ENCODE data around the gene CIC.
A peak's percentile ranks its signal among the peaks of the same experiment; 100 is the strongest.

The CIC gene

DNA sequence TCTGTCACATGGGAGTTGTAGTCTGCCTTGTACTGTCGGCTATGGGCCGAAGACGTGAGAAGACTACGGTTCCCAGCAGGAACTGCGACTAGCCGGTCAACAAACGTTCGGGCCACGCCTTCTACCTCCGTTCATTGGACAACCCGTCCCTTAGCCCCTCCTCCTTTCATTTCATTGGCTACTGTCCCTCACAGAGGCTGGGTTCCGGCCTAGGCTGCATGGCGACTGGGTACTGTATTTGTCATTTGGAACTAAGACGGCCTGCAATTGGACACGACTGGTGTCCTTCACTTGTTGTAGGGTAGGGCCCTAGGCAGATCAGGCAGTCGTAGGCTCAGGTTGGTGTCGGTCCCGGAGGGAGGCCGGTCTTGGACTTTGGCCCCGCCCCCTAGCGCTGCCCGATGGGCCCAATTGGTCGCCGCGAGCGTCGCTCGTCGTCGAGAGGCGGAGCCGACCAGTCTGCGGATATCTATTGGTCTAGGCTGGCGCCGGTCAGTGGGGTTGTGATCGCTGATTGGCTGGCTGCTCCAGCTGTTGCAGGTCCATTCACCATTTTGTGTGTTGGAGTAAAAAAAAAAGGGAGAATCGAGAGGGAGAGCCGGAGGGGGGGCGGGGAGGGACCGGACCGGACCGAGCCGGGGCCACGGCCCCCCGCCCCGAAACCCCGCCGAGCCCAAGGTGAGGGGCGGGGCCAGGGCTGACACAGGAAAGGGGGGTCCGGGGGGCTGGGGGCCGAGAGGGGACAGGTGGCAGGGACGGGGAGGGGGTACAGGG lies at the start of gene CIC:
TSS of gene CIC (plus strand) at position 549 of the 774 bp plus-strand sequence. CDS start 2,532 bp downstream, outside the sequence.
- DNase-seq: peak; percentile 99 to 100

DNA sequence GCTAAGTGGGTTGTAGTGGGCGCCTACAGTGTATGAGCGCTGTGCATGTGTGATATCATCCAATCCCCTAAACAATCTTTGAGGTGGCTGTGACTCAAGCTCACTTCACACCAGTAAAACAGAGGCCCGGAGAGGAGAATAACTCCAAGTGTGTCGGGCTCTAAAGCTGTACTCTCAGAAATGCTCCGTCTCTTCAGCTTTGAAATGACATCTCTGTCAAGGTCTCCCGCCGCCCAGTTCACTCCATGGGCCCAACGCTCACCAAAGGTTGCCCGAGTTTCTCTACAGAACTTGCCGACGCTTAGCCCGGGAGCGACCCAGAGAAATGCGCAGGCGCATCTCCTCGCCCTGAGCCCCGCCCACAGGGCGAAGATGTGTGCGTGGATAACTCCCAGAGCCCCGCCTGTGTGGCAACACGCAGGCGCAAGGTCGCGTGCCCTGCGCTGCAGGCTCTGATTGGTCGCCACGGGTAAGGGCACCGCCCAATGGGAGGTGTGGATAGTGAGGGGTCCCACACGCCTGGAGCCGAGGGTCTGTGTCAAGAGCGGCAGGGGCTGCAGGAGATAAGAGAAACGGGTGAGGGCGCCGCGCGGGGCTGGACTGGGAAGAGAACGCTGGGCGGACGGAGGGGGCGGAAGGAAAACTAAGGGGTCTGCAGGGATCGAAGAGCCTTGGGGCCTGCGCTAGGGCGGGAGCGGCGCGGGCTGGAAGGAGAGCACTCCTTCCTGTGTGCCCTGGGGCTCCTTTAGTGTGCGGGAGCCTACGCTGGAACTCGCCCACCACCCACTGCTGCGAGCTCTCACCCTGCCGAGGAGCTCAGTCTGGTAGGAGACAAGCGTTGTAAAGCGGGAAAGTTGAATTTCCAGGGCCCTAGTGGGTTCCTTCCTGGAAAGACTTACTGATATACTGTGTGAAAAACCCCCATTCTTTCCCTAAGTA lies 49.0 kb upstream of the CIC start, which contains the start of gene ZNF526:
TSS of gene ZNF526 (plus strand) at position 501 of the 939 bp plus-strand sequence. CDS start 4,092 bp downstream, outside the sequence.
- peak; percentile 95 to 96 for DNase-seq

DNA sequence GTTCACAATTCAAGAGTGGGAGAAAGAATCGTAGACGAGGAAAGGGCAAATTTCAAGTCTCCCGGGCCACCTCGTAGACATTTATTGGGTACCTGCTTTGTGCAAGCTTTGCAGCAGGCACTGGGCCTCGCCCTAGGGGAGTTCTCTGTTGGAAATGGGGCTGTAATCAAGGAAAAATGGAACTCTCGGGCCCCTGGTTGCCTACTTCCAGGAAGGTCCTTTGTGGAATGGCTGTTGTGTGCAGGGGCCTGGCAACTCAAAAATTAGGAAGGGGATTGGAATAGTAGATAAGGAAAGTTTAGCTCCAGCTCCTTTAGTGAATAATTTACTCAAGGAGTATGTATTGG lies 48.3 kb upstream of the CIC start:
- DNase-seq: no peak

DNA sequence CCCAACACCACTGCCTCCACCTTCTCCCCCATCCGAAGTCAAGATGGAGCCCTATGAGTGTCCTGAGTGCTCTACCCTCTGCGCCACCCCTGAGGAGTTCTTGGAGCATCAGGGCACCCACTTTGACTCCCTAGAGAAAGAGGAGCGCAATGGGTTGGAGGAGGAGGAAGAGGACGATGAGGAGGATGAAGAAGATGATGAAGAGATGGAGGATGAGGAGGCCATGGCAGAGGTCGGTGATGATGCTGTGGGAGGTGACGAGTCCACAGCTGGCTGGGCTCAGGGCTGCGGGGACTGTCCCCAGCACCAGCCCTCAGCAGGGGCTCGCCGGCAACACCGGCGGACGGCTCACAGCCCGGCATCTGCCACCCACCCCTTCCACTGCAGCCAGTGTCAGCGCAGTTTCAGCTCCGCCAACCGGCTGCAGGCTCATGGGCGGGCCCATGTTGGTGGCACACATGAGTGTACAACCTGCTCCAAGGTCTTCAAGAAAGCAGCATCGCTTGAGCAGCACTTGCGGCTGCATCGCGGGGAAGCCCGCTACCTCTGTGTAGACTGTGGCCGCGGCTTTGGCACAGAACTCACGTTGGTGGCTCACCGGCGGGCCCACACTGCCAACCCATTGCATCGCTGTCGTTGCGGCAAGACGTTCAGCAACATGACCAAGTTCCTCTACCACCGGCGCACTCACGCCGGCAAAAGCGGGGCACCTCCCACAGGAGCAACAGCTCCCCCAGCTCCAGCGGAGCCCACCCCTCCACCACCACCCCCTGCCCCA lies 43.9 kb upstream of the CIC start:
- DNase-seq: no peak

DNA sequence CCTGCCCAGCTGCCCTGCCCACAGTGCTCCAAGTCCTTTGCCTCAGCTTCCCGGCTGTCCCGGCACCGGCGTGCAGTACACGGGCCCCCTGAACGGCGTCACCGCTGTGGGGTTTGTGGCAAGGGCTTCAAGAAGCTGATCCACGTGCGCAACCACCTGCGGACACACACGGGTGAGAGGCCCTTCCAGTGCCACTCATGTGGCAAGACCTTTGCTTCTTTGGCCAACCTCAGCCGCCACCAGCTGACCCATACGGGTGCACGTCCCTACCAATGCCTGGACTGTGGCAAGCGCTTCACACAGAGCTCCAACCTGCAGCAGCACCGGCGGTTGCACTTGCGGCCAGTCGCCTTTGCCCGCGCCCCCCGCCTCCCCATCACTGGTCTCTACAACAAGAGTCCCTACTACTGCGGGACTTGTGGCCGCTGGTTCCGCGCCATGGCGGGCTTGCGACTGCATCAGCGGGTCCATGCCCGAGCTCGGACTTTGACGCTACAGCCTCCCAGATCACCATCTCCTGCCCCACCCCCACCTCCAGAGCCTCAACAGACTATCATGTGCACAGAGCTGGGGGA lies 43.2 kb upstream of the CIC start:
- DNase-seq: no peak

DNA sequence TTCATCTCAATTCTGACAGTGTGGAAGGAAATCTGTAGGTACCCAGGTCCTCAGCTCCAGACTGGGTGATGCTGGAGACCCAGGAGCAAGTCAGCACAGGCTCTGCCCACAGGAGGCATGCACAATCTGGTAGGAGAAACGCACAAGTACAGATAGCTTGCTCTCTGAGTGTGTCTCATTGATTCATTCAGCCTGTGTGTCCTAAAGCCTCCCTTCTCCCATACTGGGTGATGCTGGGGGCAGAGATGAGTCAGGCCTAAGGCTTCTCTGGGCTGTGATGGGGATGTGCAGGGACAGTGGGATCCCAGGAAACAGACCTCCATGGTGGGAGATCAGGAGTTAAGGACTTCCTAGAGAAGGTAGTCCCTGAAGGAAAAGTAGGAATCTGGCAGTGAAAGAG lies 42.2 kb upstream of the CIC start:
- no peak for DNase-seq

DNA sequence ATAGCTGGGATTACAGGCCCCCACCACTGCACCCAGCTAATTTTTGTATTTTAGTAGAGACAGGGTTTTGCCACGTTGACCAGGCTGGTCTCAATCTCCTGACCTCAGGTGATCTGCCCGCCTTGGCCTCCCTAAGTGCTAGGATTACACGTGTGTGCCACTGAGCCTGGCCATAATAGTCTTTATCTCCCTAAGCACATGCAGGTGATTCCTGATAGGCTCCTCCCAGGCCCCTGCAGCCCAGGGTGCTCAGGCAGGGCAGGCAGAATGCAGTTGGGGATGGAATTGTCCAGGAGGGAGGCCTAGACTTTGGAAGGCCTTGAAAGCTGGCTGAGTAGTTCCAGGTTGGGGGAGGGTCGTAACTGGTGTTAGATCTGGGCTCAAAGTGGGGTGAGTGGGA lies 40.4 kb upstream of the CIC start:
- DNase-seq: no peak

DNA sequence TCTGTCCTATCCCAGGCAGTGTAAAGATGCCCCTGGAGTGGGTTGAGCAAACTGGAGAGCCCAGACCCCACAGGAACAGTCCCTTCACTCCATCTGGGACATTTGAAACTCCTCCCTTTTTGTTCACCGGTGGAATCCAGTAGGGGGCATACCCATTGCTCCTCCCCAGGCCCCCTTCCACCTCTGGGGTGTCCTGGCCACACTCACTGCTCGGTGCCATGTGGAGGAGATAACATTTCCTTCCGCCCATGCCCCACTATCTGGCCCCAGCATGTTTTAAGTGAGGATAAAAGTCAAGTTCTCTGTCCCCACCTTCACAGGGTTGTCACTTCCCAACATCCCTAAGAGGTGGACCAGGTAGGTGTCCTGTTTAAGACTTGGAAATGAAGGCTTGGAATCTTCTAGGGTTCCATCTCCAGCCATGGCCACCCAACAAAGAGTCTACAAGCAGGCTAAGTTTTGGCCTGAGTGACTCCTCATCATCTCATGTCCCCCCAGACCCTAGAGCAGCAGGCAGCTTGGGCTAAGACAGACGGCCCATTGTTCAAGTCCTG lies 39.7 kb upstream of the CIC start:
- no peak for DNase-seq

DNA sequence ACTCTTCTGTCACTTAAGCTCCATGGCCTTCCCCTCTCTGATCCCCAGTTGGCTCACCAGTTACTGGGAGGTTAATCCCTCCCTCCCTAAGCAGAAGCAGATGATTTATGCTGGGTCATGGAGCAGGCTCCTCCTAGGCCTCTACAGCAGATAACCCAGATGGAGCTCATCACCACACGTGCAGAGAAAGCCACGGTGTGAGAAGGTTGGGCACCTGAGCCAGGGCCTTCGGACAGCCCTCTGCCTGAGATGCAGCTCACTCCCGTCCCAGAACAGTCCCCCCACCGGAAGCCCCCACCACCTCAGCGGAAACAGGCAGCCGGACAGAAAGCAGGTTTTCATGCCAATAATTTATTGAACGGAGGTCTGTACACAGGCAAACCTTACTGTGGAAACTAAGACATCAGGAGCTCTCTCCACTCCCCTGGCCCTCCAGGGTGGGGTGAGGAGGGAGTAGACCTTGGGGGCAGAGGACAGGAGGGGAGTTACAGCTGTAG lies 39.1 kb upstream of the CIC start:
- DNase-seq: no peak

DNA sequence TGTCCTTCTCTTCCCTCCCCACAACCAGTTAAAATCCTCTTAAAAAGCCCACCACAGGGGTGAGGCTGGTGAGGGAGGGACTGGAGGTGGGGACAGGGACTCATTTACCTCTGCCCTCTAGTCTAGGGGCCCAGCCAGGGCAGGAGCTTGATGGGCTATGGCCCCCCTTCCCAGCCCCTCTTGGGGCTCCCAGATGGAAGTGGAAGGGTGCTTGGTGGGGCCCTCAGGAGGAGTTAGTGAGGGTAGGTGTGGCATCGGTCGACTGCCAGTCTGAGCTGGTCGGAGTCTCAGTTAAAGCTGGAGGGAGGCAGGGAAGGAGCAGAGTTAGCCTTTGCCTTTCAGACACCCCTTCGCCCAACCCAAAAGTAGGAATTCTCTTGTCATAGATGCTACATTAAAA lies 38.5 kb upstream of the CIC start:
- DNase-seq: no peak

DNA sequence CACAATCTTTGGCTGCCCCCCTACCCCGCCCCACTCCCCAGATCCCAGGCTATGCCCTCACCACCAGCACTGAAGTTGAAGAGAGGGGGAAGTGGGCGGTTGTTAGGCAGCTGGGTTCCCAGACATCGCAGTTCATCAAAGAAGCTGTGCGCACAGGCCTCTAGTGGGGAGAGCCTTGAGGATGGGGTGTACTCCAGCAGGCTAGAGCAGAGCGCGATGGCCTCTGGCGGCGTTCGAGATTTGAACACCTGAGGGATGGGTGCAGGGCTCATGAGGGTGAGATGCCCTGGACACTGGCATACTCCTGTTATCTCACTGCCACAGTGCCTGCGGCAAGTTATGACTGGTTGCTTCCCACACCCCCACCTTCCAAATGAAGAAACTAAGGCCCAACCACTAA lies 36.6 kb upstream of the CIC start:
- no peak for DNase-seq

DNA sequence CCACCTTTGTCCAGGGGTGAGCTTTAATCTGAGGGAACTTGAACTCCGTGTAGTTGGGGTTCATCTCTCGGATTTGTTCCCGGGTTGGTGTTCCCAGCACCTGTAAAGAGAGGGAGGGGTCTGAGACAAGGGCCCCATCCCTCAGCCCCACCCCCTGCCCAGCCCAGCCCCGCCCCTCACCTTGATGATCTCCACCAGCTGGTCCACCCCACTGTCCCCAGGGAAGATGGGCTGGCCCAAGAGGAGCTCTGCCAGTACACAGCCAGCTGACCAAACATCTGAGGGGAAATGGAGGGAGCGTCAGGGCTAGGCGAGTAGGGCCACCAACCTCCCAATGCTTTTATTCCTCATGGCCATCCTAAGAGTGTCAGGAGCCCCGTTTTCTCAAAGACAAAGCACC lies 35.9 kb upstream of the CIC start:
- DNase-seq: no peak

DNA sequence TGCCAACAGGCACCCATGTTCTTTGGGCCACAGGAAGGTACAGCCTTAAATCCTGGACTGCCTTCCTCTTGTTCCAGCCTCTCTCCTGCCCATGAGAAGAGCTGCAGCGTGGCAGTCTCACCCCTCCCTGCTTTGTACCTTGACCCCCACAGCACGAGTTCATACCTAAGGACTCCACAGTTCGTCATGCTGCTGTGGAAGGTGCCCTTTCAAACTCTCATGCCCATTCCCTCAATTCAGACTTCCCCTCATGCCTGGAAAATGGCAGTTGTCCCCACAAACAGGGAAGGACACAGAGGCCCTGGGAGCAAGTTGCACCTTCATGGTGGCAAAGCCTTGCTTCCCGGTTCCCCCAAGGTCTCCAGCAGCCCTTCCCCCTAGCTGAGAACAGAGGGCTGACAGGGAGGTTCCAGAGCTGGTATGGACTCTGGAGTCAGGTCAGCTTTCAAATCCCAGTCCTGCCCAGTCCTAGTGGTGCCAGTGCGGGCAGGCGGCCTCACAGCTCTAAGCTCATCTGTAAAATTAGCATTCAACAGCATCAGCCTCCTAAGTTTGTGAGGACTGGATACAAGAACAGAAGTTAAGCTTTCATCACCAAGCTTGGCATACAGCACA lies 35.3 kb upstream of the CIC start:
- no peak for DNase-seq

DNA sequence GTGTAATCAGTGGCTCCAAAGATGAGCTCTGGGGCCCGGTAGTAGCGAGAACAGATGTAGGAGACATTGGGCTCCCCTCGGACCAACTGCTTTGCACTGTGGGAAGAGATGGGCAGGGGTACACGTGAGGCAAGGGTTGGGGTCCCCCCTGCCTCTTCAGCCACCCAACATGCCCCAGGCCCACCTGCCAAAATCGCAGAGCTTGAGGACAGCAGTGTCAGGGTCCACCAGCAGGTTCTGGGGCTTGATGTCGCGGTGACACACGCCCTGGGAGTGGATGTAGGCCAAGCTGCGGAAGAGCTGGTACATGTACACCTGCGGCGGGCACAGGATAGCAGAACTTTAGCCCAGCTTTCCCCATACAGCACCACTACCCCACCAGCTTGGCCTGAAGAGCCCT lies 34.7 kb upstream of the CIC start:
- no peak for DNase-seq

DNA sequence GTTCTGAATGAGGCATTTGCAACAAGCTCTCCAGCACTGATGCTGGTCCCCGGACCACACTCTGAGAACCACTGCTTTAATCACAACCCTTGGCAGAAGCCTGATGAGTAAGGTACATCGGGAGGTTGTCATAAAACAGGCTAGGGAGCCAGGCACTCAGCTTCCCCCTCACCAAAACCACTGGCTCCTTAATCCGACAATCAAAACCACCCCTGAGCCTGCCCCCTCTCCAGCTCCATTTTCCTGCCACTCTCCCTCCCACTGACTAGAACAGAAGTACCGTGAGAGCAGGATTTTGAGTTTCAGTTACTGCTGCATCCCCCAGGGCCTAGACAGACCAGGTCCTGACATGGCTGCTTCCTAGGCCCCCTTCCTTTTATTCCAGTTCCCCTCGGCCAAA lies 33.9 kb upstream of the CIC start:
- DNase-seq: no peak

DNA sequence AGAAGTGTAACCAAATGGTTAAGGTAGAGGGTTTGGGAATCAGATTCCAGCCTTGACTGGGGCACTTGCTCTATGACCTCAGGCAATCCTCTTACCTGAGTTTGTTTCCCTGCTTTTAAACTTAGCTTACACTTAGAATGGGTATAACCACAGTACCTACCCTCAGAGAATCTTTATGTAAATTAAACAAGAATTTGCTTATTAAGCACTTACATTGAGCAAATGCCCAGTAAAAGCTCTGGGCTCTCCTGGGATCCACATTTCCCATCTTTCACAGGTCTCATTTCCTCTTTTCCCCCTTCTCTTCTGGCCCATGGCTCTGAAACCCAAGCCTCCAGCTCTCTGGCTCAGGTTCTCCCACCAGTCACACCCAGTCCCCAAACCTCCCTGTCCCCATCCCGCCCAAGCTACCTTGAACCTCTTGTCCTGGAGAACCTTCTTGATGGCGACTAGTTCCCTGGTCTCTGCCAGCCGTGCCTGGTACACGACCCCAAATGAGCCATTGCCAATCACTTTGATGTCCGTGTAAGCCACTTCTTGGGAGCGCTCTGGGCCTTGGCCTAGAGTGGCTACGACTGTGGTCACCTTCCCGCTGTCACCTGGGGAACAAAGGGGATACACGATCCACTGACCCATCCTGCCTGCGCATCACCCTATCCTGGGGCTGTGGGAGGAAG lies 29.4 kb upstream of the CIC start:
- DNase-seq: no peak

DNA sequence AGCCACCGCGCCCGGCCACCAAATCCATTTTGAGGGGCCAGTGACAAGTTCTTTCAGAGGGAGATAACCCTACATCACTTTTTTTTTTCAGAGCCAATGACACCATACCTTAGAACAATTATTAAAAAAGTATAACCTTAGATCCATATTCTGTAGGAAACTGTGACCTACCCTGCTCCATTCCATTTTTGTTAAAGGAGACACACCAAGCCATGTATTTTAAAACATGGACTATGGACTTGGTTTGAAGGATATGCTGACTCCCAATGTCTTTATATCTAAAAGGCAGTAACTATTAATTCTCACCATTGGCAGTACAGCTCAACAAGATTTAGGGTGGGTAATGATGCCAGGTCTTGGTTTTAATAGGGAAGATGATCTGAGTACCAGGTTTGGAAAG lies 27.8 kb upstream of the CIC start:
- no peak for DNase-seq

DNA sequence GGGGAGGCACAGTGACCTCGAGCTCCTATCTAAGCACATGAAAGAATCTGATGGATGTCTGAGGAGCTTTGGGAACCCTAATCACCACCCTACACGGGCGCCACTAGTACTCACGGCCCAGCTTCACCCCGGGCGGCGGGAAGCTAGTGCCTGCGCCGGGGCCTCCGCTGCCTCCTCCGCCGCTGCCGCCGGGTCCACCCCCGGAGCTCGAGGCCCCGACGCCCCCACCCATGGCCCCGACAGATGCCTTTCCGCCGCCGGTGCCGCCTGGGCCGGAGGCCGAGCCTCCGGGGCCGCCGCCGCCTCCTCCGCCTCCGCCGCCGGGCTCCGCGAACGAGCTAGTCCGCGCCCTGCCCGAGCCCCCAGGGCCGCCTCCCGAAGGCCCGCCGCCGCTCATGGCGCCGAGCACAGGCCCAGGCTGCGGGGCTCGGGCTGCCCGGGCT lies 27.0 kb upstream of the CIC start:
- peak in 1 of 2 donors; percentile 53 for DNase-seq

DNA sequence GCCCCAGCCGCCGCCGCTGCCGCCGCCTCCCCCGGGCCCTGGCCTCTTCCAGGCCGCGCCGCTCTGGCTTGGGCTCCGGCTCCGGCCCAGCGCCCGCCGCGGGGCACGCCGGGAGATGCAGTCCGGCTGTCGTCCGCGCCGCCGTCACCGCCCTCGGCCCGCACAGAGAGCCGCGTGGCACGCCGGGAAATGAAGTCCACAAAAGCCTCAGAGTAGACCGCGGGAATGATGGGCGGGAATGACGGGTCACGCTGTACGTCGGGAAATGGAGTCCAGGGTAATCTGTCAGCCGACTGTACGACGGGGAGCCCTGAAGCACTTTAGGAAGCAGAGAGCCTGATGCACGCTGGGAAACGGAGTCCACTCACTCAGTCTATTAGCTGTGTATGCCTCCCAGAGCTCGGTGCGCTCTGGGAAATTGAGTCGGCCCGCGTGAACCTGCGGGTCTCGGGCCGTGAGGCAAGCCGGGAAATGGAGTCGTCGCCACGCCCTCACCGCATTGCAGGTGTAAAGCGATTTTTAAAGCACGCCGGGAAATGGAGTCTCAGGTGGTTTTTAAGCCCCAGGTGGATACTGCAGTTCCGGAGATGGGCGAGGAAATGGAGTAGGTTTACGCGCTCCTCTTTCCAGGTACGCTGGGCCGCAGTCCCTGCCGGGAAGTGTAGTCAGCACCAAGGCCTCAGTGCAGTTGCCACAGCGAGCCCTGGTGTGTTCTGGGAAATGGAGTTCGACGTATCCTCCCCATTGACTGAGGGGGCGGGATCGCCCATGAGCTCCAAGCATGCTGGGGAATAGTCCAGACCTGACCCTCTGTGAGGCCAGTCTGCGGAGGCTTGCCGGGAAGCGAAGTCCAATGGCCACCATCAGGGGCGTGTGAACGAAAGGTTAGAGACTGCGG lies 26.3 kb upstream of the CIC start, which contains the start of gene GSK3A:
TSS of gene GSK3A (minus strand) at position 91 of the 898 bp plus-strand sequence. CDS start 137 bp downstream, outside the sequence.
- DNase-seq: peak; percentile 93 to 96
